ENCODE measurements around the gene UBE3D. TPM values are rescaled to one million over a fixed set of nuclear protein-coding genes. Genes with fewer than 3 reads are reported as not detected.

UBE3D gene
- total RNA-seq (1 to 10 TPM; 2.0 to 5.3 (median 2.7) TPM), polyA plus RNA-seq (1 to 10 TPM; 2.9 to 3.5 TPM)
- long read RNA-seq, donor 1, partial matches to known transcripts, result 0 of 3 reads
- long read RNA-seq, donor 1, other reads (novel, unspliced or antisense), result 2 of 3 reads
- long read RNA-seq, donor 2, transcript UBE3D-203 (10 exons, 1,917 nt), result major isoform, 14 of 23 reads
- long read RNA-seq, donor 2, partial matches to known transcripts, result 3 of 23 reads
- long read RNA-seq, donor 2, other reads (novel, unspliced or antisense), result 6 of 23 reads
- long read RNA-seq, donor 3, partial matches to known transcripts, result 0 of 3 reads
- long read RNA-seq, donor 3, other reads (novel, unspliced or antisense), result 1 of 3 reads

DNA sequence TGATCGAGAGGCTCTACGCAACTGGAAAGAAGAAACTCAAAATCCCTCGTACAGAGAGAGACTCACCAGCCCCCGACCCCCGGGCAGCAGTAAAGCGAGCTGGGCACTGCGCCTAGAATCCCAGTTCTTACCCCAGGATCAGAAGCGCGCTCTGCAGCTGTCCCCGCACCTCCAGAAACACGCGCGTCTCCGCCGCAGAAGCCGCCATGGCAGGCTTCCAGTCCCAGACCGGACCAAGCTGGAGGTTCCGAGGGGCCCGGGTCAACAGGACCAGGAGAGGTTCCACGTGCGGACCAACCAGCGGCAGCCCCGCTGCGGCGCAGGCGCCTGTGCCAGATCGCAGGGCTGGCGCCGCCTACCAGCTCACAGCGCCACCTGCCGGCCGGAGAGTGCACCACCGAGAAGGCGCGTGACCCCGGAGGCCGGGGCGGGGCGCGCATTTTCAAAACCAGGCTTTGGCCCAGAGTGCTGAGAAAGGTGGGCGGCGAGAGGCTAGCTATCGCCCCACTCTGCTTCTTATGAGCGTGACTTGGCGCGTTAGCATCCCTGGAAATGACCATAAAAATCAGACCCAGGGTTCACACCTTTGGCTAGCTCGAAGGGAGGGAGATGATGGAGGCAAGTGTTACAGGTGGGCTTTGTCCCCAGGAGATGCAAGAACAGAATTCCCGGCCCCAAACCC, at the start of gene UBE3D:
TSS of gene UBE3D (minus strand) at position 331 of the 682 bp plus-strand sequence. CDS start at position 208, 123 bp downstream.
- DNase-seq (peak; percentile 89 to 96 (median 91)), ATAC-seq (peak; percentile 86 to 91 (median 88))
- no peaks in the 10 kb centered on the region for H3K9me3 ChIP-seq
- H3K36me3 ChIP-seq, result no peaks in the 10 kb centered on the region
- 3 to 14% (median 4%) methylated on average over 15 to 48 of the region's 48 CpGs for WGBS, 4 donors
- no peaks in the 10 kb centered on the region for H3K27me3 ChIP-seq
- intact Hi-C loops (cut with DNase I), result loop anchor here (2.0 to 10.0 kb wide), 11 partner anchors 47 to 818 kb away; partner anchors contain the start of genes PRSS35 (in 5 of the 10), PGM3 (in 3 of the 10), RWDD2A (in 3 of the 10) and IBTK (in 1 of the 10)
- H3K27ac ChIP-seq, result peak within 1 kb of the TSS in 8 of 12 donors; percentile 7 to 73 (median 52)
- peak within 1 kb of the TSS; percentile 45 to 90 (median 75) for H3K4me3 ChIP-seq
- TF ChIP-seq CTCF (IDR thresholded peaks at IDR 0.05) (peak; percentile 95 to 100 (median 99)), POLR2A (IDR thresholded peaks at IDR 0.05) (peak in 1 of 2 donors; percentile 65)
- H3K4me1 ChIP-seq, result peaks cover 0 to 39% (median 20%) of the 10 kb centered on the region in 12 donors

GRCh38 chr6:83114164-83114563, 48.5 kb upstream of the UBE3D start:
- Histone ChIP-seq H3K4me1 (peaks cover 0 to 14% (median 0%) of the 10 kb centered on the region in 12 donors), H3K36me3 (peaks cover 0 to 60% (median 50%) of the 10 kb centered on the region in 9 donors), H3K4me3 (no peak overlapping the region), H3K9me3 (no peaks in the 10 kb centered on the region), H3K27me3 (no peaks in the 10 kb centered on the region), H3K27ac (no peak overlapping the region)
- peak in 1 of 4 donors; percentile 69 for ATAC-seq
- TF ChIP-seq CTCF (IDR thresholded peaks at IDR 0.05) (no peak), POLR2A (IDR thresholded peaks at IDR 0.05) (no peak)
- WGBS, 4 donors, result 54 to 82% (median 62%) methylated on average over 1 of the region's 1 CpG
- DNase-seq, result no peak
- intact Hi-C loops (cut with DNase I), result loop anchor here in 2 of 10 donors (5.0 kb wide), 2 partner anchors 42 to 47 kb away; partner anchors contain the start of genes DOP1A (in 1 of the 2) and UBE3D (in 1 of the 2)

DNA sequence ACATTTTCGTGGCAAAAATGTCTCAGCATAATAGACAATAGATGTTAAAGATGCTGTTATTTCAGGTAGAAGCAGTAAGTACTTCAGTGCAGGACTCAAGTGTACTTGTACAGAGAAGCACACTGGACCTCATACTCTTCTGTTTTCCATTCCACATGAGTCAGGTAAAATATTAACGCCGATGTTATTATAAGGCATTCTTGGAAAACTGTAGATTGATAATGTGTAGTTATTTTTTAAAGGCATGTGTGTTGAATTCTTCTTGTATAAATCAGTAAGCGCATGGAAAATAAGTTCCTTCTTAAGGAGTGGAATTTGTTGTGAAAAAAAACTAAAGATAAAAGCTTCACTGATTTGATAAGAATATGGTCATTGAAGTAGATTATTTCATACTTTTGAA, 47.6 kb upstream of the UBE3D start:
- H3K27ac ChIP-seq, result no peak overlapping the region
- H3K27me3 ChIP-seq, result no peaks in the 10 kb centered on the region
- no peak for TF ChIP-seq CTCF (IDR thresholded peaks at IDR 0.05)
- no peak for TF ChIP-seq POLR2A (IDR thresholded peaks at IDR 0.05)
- no peaks in the 10 kb centered on the region for H3K9me3 ChIP-seq
- H3K36me3 ChIP-seq, result peaks cover 0 to 61% (median 48%) of the 10 kb centered on the region in 9 donors
- 70 to 83% (median 76%) methylated on average over 4 of the region's 4 CpGs for WGBS, 4 donors
- ATAC-seq (no peak), DNase-seq (no peak)
- intact Hi-C loops (cut with DNase I), result loop anchor here in 2 of 10 donors (5.0 kb wide), 2 partner anchors 41 to 46 kb away; partner anchors contain the start of genes DOP1A (in 1 of the 2) and UBE3D (in 1 of the 2)
- H3K4me3 ChIP-seq, result no peak overlapping the region
- peaks cover 0 to 14% (median 0%) of the 10 kb centered on the region in 12 donors for H3K4me1 ChIP-seq

Data from heart left ventricle (tissue), 16 donors.